ENCODE measurements around the gene ALOX5AP.

- TF ChIP-seq, protein P1, sequence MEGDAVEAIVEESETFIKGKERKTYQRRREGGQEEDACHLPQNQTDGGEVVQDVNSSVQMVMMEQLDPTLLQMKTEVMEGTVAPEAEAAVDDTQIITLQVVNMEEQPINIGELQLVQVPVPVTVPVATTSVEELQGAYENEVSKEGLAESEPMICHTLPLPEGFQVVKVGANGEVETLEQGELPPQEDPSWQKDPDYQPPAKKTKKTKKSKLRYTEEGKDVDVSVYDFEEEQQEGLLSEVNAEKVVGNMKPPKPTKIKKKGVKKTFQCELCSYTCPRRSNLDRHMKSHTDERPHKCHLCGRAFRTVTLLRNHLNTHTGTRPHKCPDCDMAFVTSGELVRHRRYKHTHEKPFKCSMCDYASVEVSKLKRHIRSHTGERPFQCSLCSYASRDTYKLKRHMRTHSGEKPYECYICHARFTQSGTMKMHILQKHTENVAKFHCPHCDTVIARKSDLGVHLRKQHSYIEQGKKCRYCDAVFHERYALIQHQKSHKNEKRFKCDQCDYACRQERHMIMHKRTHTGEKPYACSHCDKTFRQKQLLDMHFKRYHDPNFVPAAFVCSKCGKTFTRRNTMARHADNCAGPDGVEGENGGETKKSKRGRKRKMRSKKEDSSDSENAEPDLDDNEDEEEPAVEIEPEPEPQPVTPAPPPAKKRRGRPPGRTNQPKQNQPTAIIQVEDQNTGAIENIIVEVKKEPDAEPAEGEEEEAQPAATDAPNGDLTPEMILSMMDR (conservative IDR thresholded peaks at IDR 0.05; ENCODE audit: low read depth, low read length): no peak
- no peak for TF ChIP-seq EZH2 (IDR thresholded peaks at IDR 0.05; ENCODE audit: borderline replicate concordance, low read depth, low read length, poor library complexity, severe bottlenecking)
Measured at GRCh38 chr13:30739761-30740642, 4.7 kb downstream of the ALOX5AP start.
